Caco-2 (cell line): ENCODE results near the gene SRM. TPM values are rescaled to one million over a fixed set of nuclear protein-coding genes. Genes with fewer than 3 reads are reported as not detected.
"Not testable (repeated sequence)": the region's sequence is repeated elsewhere in the genome, so short reads cannot be mapped to it uniquely, and the experiment has no call there.

Experiments
- BruUV-seq: library from RNA; stranded (reverse); fragments of 400-500 nt; replicated peaks from 2 replicates; lab custom pipeline; 2021; lab: Mats Ljungman, UMichigan
- CTCF ChIA-PET: fragments of 300-600 bp; sonication (Branson Sonifier 250); formaldehyde crosslinking; loops from one replicate; lab custom pipeline; 2022; ENCODE audit warnings: antibody characterized with exemption; lab: Charles Lee
- POLR2A ChIA-PET: fragments of 300-600 bp; sonication (Branson Sonifier 250); formaldehyde crosslinking; loops from one replicate; lab custom pipeline; 2022; ENCODE audit warnings: antibody characterized with exemption; lab: Charles Lee
- DNase-seq, 2 experiments: peaks; one replicate each; pipeline versions ENCODE4 v3.0.0 to v3.0.0-alpha.2; 2020 to 2022
- H3K27me3 ChIP-seq: replicated peaks from 2 replicates; pipeline ENCODE4 v1.6.0; 2011; ENCODE audit warnings: low read length; ENCODE audit not compliant: control insufficient read depth, insufficient read depth
- H3K36me3 ChIP-seq: 2 replicates; pipeline ENCODE4 v1.5.1; 2011; ENCODE audit warnings: low read length; ENCODE audit not compliant: control insufficient read depth, insufficient read depth
- H3K4me1 ChIP-seq: fragments of 250-450 bp; sonication (Bioruptor Pico); 2 replicates; pipeline ENCODE4 v1.5.1; 2020; ENCODE audit warnings: mild to moderate bottlenecking
- H3K4me3 ChIP-seq: 2 replicates; pipeline ENCODE4 v1.5.1; 2011; ENCODE audit warnings: low read depth, mild to moderate bottlenecking, control low read depth, low read length
- H3K9me3 ChIP-seq: fragments of 250-450 bp; sonication (Bioruptor Pico); 2 replicates; pipeline ENCODE4 v1.5.1; 2020; ENCODE audit warnings: mild to moderate bottlenecking, moderate library complexity
- H3K27ac Mint-ChIP-seq: one replicate; pipeline ENCODE4 v1.8.0; 2022; ENCODE audit warnings: mixed read lengths; ENCODE audit not compliant: unreplicated experiment
- H3K27me3 Mint-ChIP-seq: one replicate; pipeline ENCODE4 v1.8.0; 2022; ENCODE audit warnings: mixed read lengths; ENCODE audit not compliant: insufficient read depth, unreplicated experiment
- H3K36me3 Mint-ChIP-seq: one replicate; pipeline ENCODE4 v1.8.0; 2022; ENCODE audit warnings: mild to moderate bottlenecking, mixed read lengths; ENCODE audit not compliant: insufficient read depth, unreplicated experiment
- H3K4me1 Mint-ChIP-seq: one replicate; pipeline ENCODE4 v1.8.0; 2022; ENCODE audit warnings: low read depth, mixed read lengths; ENCODE audit not compliant: unreplicated experiment
- H3K4me3 Mint-ChIP-seq: one replicate; pipeline ENCODE4 v1.8.0; 2022; ENCODE audit warnings: mild to moderate bottlenecking, moderate library complexity, mixed read lengths; ENCODE audit not compliant: unreplicated experiment
- H3K9me3 Mint-ChIP-seq: one replicate; pipeline ENCODE4 v1.8.0; 2022; ENCODE audit warnings: mixed read lengths; ENCODE audit not compliant: unreplicated experiment
- intact Hi-C: fragments of 100-400 bp; cut with micrococcal nuclease; formaldehyde crosslinking; loops from one replicate; pipeline ENCODE4 v1.10.0; 2022; ENCODE audit not compliant: unreplicated experiment
- total RNA-seq: library from RNA; stranded (reverse); gene quantifications from 2 replicates; pipeline ENCODE4 v1.2.3, GENCODE V29; 2022
- TF ChIP-seq, protein P1 (sequence below), 2 experiments: fragments of 200-600 bp in 1 of 2; IDR thresholded peaks; 1 replicate in 1 of 2; 2 replicates in 1 of 2; pipeline versions ENCODE4 v1.5.1 to v1.8.0; 2011 to 2022; ENCODE audit warnings: antibody characterized with exemption in 1 of 2, control low read depth in 1 of 2, inconsistent platforms in 1 of 2, low read depth in 1 of 2, low read length in 1 of 2, mild to moderate bottlenecking in 1 of 2, moderate library complexity in 1 of 2; ENCODE audit not compliant: insufficient read depth in 1 of 2, severe bottlenecking in 1 of 2, unreplicated experiment in 1 of 2

Gene SRM
- total RNA-seq, 1 experiment from 2014 or later: 125 TPM

DNA sequence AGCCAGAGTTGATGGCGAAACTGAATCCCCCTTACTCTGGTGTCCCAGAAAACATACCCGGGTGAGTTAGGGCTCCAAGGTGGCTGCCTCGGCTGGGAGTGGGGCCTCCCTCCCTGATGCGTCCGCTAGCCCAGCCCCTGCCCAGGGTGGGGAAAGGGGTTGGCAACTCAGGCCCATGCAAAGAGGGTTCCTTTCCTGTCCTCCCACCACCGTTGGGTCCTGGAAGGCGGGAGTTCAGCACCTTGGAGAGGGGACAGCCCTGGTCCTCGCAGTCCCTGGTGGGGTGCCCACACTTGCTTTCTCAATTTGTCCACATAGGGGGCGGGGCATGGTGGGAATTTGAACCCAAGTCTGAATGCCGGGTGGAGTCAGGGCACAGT, 6.1 kb downstream of the SRM start:
- Mint-ChIP-seq H3K4me3 (no peak overlapping the region), H3K9me3 (no peaks in the 10 kb centered on the region), H3K36me3 (peaks cover 41% of the 10 kb centered on the region), H3K4me1 (no peaks in the 10 kb centered on the region), H3K27ac (no peak overlapping the region), H3K27me3 (no peaks in the 10 kb centered on the region)
- ChIA-PET POLR2A (no interaction called here), CTCF (no interaction called here)
- H3K9me3 ChIP-seq: no peaks in the 10 kb centered on the region
- TF ChIP-seq, protein P1, sequence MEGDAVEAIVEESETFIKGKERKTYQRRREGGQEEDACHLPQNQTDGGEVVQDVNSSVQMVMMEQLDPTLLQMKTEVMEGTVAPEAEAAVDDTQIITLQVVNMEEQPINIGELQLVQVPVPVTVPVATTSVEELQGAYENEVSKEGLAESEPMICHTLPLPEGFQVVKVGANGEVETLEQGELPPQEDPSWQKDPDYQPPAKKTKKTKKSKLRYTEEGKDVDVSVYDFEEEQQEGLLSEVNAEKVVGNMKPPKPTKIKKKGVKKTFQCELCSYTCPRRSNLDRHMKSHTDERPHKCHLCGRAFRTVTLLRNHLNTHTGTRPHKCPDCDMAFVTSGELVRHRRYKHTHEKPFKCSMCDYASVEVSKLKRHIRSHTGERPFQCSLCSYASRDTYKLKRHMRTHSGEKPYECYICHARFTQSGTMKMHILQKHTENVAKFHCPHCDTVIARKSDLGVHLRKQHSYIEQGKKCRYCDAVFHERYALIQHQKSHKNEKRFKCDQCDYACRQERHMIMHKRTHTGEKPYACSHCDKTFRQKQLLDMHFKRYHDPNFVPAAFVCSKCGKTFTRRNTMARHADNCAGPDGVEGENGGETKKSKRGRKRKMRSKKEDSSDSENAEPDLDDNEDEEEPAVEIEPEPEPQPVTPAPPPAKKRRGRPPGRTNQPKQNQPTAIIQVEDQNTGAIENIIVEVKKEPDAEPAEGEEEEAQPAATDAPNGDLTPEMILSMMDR (IDR thresholded peaks at IDR 0.05; ENCODE audit: insufficient read depth in 1 of 2, low read depth in 1 of 2, low read length in 1 of 2, severe bottlenecking in 1 of 2, unreplicated experiment in 1 of 2): no peak
- no peaks in the 10 kb centered on the region for H3K4me1 ChIP-seq
- DNase-seq: peak in 1 of 2 experiments; percentile 51
- intact Hi-C loops: no loop called here
- H3K4me3 ChIP-seq: no peak overlapping the region
- no TSS peak for BruUV-seq
- no peaks in the 10 kb centered on the region; the same call in 1 of the 2 replicates for H3K36me3 ChIP-seq
- no peaks in the 10 kb centered on the region for H3K27me3 ChIP-seq

- H3K27ac Mint-ChIP-seq: no peak overlapping the region
- no peak overlapping the region for H3K4me3 Mint-ChIP-seq
- Histone ChIP-seq H3K27me3 (no peaks in the 10 kb centered on the region), H3K4me1 (no peaks in the 10 kb centered on the region), H3K36me3 (no peaks in the 10 kb centered on the region; the same call in 1 of the 2 replicates), H3K4me3 (no peak overlapping the region), H3K9me3 (no peaks in the 10 kb centered on the region)
- no TSS peak for BruUV-seq
- DNase-seq: no peak
- no peaks in the 10 kb centered on the region for H3K27me3 Mint-ChIP-seq
- intact Hi-C loops: no loop called here
- H3K36me3 Mint-ChIP-seq: peaks cover 36% of the 10 kb centered on the region
- H3K9me3 Mint-ChIP-seq: no peaks in the 10 kb centered on the region
- CTCF ChIA-PET: interaction anchor here (0.5 kb wide), 1 partner anchor 611 kb away, joined by 10 read pairs; the partner anchor contains the start of gene FBXO6
- POLR2A ChIA-PET: no interaction called here
- TF ChIP-seq, protein P1 (IDR thresholded peaks at IDR 0.05; ENCODE audit: insufficient read depth in 1 of 2, low read depth in 1 of 2, low read length in 1 of 2, severe bottlenecking in 1 of 2, unreplicated experiment in 1 of 2): no peak
- H3K4me1 Mint-ChIP-seq: no peaks in the 10 kb centered on the region
Observed at GRCh38 chr1:11052839-11053757, 6.7 kb downstream of the SRM start.

- Histone ChIP-seq H3K27me3 (no peaks in the 10 kb centered on the region), H3K9me3 (no peaks in the 10 kb centered on the region), H3K36me3 (no peaks in the 10 kb centered on the region), H3K4me3 (no peak overlapping the region), H3K4me1 (no peaks in the 10 kb centered on the region)
- no peak for DNase-seq
- ChIA-PET CTCF (interaction anchor here (1.0 kb wide), 1 partner anchor 14 kb away, joined by 4 read pairs; no protein-coding TSS in a partner anchor), POLR2A (interaction anchor here (0.6 kb wide), 1 partner anchor 14 kb away, joined by 3 read pairs; no protein-coding TSS in a partner anchor)
- Mint-ChIP-seq H3K36me3 (peaks cover 24% of the 10 kb centered on the region), H3K4me1 (no peaks in the 10 kb centered on the region), H3K27me3 (no peaks in the 10 kb centered on the region), H3K27ac (no peak overlapping the region), H3K9me3 (no peaks in the 10 kb centered on the region), H3K4me3 (no peak overlapping the region)
- intact Hi-C loops: no loop called here
- TF ChIP-seq, protein P1 (IDR thresholded peaks at IDR 0.05; ENCODE audit: insufficient read depth in 1 of 2, low read depth in 1 of 2, low read length in 1 of 2, severe bottlenecking in 1 of 2, unreplicated experiment in 1 of 2): no peak
- no TSS peak for BruUV-seq
Observed at GRCh38 chr1:11051781-11052511, 7.9 kb downstream of the SRM start.

DNA sequence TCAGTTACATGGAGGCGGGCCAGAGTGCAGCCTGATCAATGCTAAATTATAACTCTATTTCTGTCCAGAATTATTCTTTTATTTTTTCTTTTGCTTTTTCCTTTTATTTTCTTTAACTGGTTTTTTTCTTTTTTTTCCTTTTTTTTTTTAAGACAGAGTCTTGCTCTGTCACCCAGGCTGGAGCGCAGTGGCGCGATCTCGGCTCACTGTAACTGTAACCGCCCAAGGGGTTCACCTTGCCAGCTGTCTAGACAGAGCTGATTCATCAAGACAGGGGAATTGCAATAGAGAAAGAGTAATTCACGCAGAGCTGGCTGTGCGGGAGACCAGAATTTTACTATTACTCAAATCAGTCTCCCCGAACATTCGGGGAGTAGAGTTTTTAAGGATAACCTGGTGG, 8.7 kb downstream of the SRM start:
- not testable (repeated sequence) for H3K4me1 Mint-ChIP-seq, H3K4me1 ChIP-seq
- POLR2A ChIA-PET: interaction anchor here (0.6 kb wide), 1 partner anchor 13 kb away, joined by 3 read pairs; no protein-coding TSS in a partner anchor

More for the DNA sequence above, 8.7 kb downstream of the SRM start:
- H3K4me3 ChIP-seq, BruUV-seq, H3K36me3 ChIP-seq, DNase-seq, H3K9me3 Mint-ChIP-seq, H3K27me3 ChIP-seq, H3K9me3 ChIP-seq, H3K27ac Mint-ChIP-seq, H3K27me3 Mint-ChIP-seq, H3K4me3 Mint-ChIP-seq, intact Hi-C loops: not testable (repeated sequence)
- CTCF ChIA-PET: interaction anchor here (1.0 kb wide), 1 partner anchor 13 kb away, joined by 4 read pairs; no protein-coding TSS in a partner anchor
- peaks cover 22% of the 10 kb centered on the region for H3K36me3 Mint-ChIP-seq
